SH-SY5Y (cell line): ENCODE data around the gene BMP2.

ENCODE experiments used
- GATA2 ChIP-seq: IDR thresholded peaks from 2 replicates; pipeline ENCODE4 v1.6.1; 2011; ENCODE audit warnings: mild to moderate bottlenecking, low read depth, low read length
- GATA3 ChIP-seq: IDR thresholded peaks from 2 replicates; pipeline ENCODE4 v1.6.1; 2011; ENCODE audit warnings: low read depth, mild to moderate bottlenecking, low read length, moderate library complexity

GRCh38 chr20:6829510-6830116, 62.1 kb downstream of the BMP2 start:
- TF ChIP-seq GATA2 (no peak), GATA3 (no peak)
